Ovary (tissue), 3 donors: Measurements from ENCODE around the gene ZNF107.

Source experiments
- EP300 ChIP-seq: sonication (generic); formaldehyde crosslinking; IDR thresholded peaks from one replicate; pipeline ENCODE4 v1.6.1; 2017; ENCODE audit warnings: antibody characterized with exemption
- TF ChIP-seq, protein P1 (sequence below), 3 donors: fragments of 450-650 bp in 2 of 3; fragments of 200-600 bp in 1 of 3; IDR thresholded peaks; one replicate each; pipeline versions ENCODE4 v1.5.1 to v1.8.0; 2016 to 2022; ENCODE audit warnings: antibody characterized with exemption in 3 of 3, mild to moderate bottlenecking in 1 of 3
- donor health status: DM: no; HTN: no; CAD: no.

DNA sequence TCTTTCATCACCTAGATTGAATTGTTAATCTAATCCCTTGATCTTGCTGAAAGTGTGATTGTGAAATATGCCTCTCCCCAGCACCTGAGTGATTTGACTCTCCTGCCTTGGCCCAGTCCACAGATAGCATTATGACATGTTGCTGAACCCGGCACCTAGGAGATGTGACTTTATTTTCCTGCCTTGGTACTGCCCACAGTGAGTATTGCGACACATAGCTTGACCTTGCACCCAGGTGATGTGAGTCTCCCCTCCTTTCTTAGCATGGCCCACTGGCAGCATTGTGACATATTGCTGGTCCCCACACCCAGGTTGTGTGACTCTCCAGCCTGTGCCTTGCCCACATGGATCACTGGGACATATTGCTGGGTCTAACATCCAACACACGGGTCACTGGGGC is 32.5 kb upstream of the ZNF107 start:
- TF ChIP-seq EP300 = no peak
- TF ChIP-seq, protein P1, sequence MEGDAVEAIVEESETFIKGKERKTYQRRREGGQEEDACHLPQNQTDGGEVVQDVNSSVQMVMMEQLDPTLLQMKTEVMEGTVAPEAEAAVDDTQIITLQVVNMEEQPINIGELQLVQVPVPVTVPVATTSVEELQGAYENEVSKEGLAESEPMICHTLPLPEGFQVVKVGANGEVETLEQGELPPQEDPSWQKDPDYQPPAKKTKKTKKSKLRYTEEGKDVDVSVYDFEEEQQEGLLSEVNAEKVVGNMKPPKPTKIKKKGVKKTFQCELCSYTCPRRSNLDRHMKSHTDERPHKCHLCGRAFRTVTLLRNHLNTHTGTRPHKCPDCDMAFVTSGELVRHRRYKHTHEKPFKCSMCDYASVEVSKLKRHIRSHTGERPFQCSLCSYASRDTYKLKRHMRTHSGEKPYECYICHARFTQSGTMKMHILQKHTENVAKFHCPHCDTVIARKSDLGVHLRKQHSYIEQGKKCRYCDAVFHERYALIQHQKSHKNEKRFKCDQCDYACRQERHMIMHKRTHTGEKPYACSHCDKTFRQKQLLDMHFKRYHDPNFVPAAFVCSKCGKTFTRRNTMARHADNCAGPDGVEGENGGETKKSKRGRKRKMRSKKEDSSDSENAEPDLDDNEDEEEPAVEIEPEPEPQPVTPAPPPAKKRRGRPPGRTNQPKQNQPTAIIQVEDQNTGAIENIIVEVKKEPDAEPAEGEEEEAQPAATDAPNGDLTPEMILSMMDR (IDR thresholded peaks at IDR 0.05) = no peak
